GM12891 (cell line): ENCODE results near the gene CACHD1.

Experiments used
- POLR2A ChIP-seq: IDR thresholded peaks from 2 replicates; pipeline ENCODE4 v1.6.1; 2011; ENCODE audit warnings: low read depth, low read length, control low read depth
- POLR2AphosphoS5 ChIP-seq: IDR thresholded peaks from 2 replicates; pipeline ENCODE4 v1.6.1; 2011; ENCODE audit warnings: low read depth, low read length, control low read depth
- SPI1 ChIP-seq: IDR thresholded peaks from 2 replicates; pipeline ENCODE4 v1.6.1; 2011; ENCODE audit warnings: low read depth, low read length, control low read depth

DNA sequence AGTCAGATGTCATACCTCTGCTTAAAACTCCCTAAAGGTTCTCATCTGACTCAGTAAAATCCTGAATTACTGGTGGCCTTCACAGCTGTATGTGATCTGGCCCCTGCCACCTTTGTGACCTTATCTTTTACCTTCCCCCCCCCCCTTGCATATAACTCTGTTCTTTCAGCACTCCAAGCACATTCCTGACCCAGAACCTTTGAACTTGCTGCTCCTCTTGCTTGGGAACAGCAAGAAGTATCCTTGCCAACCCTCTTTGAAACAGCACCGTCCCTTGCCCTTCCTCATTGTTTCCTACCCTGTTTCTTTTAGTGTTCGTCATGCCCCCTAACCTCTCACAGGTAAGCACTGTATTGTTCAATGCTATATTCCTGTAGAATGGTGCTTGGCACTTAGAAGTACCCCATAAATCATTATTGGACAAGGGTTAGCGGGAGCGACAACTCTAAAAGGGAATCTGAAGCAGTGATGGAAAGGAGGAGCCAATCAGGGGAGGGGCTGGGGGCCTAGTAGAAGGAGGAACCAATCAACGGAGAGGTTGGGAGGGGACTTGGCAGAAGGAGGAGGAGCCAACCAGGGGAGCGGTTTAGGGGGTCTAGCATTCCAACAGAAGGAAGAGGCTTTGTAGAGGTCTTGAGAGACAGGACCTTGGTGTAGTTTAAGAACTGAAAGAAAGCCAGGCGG lies 13.9 kb downstream of the CACHD1 start:
- TF ChIP-seq POLR2AphosphoS5 (no peak), POLR2A (no peak), SPI1 (no peak)
